NCI-H2227 treated with DMSO at 0.1 percent for 48 hours (cell line): Measurements from ENCODE around the gene NPY5R.

Experiments
- DNase-seq: peaks from one replicate; lab custom pipeline; 2025; lab: John Stamatoyannopoulos, UW

The NPY5R gene

GRCh38 chr4:163343604-163344146 lies at the start of gene NPY5R:
NPY5R (plus strand) TSS chr4:163343892; CDS start chr4:163350274, 6,382 bp downstream.
- no peak for DNase-seq

DNA sequence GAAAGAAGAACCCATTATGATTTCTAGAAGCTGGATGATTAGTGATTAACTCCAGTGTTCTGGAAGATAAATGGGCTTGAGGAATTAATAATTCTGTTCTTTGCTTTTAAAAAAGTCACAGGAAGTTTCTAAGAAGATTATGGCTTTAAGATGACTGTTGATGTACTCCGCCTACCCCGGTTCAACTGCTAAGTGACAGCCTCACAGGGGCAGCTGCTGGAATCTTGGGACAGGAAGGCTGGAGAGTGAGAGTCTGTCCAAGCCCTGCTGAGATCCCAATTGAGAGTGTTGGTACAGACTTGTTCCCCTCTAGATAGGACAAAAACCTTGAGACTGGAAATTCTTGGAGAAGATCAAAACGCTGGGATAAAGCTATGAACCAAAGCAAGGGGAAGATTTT lies 48.6 kb upstream of the NPY5R start:
- DNase-seq: no peak

DNA sequence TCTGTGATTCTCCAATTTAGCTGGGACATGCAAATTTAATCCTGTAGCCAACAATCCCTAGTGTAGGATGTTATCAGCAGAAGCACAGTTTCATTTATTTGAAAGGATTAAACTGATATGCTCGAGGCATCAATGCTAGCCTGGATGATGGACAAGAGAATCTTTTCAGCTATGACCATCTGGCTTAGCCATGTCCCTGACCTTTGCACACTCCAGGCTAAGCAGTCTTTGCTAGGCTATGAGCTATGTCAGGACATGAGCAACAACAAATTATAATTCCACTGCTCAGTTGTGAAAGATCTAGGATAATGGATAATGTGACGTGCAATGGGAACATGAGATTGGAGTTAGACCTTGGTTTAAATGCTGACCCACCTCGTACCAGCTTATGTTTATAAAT lies 43.2 kb upstream of the NPY5R start:
- DNase-seq: no peak

DNA sequence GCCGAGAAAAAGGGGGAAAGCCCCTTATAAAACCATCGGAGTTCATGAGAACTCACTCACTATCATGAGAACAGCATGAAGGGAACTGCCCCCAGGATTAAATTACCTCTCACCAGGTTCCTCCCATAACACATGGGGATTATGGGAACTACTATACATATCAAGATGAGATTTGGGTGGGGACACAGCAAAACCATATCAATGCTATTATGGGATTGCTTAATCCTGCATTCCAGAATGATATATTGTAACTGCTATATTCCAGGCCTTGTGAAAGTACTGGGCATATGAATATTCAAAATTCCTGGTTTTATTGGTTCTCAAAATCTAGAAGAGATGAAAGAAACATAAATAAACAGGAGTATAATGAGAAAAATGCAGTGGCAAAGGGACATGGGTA lies 40.6 kb upstream of the NPY5R start:
- no peak for DNase-seq

- no peak for DNase-seq
These were observed 34.2 kb upstream of the NPY5R start for GRCh38 chr4:163309466-163309865.

- no peak for DNase-seq
These were observed 26.6 kb upstream of the NPY5R start for GRCh38 chr4:163317110-163317509.

DNA sequence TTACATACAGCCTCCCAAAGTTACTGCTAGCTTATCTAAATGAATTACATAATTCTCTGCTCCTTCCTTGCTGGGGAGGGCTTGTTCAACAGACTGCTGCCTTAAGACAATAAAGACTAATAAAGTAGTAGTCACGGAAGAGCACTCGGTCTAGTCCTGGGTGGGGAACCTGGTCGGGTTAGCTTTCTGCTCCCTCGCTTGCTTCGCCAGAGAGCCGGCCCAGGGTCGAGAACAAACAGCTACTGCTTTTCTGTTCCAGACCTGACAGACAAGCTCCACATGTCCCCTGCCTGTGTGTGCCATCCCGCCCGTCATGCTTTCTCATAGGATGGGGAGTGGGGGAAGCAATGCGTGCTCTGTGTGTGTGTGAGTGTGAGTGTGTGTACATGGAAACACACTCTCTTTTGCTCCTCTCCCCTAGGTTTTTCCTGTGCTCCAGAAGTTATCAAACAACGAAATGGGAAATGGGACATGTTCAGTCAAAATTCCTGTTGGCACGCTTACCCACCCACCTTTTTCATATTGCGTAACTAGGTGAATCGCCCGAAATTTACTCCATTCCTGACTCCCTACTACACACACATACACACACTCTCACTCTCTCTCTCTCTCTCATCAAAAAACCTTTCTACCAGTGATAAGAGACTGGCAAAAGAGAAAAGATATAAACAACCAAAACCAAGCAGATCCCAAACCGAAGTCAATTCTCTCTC lies 12.6 kb upstream of the NPY5R start:
- no peak for DNase-seq

GRCh38 chr4:163331629-163332376 lies 11.9 kb upstream of the NPY5R start:
- DNase-seq: no peak

DNA sequence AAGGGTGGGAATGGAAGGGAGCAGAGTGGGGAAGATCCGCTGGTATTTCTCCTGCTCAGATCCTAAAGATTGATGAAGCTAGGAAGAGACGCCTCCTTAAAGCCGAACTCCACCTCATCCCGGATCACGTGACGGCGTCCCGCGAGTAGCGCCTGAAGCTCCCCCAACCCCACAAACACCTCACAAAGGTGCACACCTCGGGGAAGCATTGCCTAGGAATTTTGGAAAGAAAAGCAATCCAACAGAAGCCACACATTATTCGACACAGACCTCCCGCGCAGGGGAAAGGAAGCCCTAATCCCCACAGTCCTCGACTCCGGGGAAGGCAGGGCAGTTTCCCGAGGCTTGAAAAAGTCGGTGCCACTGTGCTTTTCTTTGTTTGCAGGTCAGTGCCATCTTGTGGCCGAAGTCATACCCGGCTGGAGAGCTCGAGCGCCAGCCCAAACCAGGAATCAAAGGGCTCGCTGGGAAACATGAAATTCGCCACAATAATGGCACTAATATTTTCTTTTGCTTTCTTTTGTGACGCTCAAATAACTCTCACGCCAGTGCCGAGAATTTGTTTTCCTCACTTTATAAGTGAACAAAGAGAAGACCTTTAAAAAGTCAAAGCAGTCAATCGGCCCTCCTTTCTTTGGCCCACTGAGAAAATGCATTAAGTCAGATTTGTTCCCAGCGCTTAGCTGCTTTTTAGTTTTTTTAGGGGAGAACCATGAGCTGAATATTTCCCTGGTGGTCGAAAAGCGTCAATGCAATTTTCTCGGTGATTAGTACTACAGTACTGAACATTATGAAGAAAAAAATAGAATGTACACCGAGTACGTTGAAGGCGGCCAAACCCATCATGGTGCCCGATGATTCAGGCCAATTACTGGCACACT lies 10.9 kb upstream of the NPY5R start, which contains the start of gene NPY1R:
Gene NPY1R (minus strand): TSS at position 71 of the 881 bp plus-strand sequence. CDS start 6,042 bp downstream, outside the sequence.
- peak; percentile 5 for DNase-seq

DNA sequence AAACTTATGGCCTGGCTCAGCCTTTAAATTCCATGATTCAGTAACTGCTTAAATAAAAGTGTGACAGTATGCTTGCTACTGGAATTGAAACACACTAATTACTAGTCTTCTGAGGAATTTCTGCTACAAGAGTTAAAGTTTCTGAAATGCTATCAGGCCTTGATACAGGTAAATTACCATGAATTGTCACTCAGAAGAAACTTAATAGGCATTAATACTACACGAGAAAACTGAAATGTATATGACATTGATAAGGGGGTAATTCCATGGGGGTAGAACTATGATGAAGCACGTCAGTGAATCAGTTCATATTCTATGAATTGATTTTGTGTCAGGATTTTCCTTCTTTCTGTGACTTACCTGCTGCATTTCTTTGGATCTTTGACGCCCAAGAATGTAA lies 8.3 kb upstream of the NPY5R start:
- no peak for DNase-seq

DNA sequence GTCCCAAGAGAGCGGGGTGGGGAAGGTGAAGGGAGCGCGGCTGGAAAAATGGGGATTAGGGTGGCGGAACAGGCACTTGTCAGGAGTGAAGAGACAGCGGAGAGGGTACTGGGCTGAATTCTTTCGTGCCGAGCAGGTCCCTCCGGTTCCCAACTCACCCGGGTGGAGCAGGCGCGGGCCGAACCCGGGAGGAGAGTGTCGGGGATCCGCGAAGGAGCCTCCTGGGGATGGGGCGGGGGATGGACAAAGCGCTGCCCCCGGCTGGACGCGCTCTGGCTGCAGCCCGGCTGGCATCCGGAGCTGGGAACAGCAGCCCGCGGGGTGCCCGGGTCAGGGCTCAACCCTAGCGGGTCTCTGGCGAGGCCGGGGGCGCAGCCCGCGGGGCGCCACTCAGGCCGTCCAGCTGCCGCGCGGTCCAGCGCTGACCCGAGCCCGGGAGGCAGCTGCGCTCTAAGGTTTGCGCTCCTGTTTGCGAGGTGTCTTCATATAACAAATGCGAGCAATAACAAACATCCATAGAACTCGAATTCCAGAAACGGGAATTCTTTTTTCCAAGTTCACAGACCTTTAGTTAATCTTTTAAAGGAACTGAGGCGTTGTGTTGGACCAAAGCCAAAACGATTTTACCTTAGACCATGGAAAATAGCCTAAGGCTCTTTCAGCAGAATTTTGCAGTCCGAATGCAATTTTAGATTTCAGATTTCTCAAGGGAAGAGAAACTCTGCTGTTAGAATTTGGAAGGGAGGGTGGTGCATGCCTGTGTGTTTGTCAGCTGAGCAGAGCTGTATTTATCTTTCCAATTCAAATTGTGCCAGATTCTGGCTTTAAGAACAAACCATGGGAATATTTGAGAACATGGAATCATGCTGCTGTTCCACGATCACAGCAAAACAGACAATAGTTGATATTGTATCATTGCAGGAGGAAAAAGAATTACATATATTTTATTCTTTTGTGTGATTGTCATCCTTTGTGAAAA lies 744 bp downstream of the NPY5R start:
- no peak for DNase-seq

GRCh38 chr4:163350672-163351071 lies 7.0 kb downstream of the NPY5R start:
- no peak for DNase-seq

DNA sequence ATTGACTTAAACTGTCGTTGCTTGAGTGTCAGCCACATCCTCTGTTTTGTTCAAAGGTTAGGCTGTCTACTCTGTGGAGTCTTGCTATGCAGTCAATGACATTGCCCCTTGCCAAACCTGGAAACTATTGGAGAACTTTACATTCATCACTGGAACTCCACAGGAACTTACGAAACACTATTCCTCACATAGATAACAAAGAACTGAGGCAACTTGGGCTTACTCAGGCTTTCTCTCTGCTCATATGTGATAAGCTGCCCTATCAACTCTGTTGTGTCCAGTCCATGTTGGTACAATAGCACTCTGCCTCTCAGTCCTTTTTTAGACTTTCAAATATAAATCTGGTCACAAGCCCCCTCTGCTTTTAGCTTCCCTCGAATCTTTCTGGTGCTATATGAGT lies 9.4 kb downstream of the NPY5R start:
- no peak for DNase-seq

GRCh38 chr4:163356104-163356503 lies 12.4 kb downstream of the NPY5R start:
- DNase-seq: no peak

GRCh38 chr4:163367651-163368050 lies 24.0 kb downstream of the NPY5R start:
- DNase-seq: no peak

DNA sequence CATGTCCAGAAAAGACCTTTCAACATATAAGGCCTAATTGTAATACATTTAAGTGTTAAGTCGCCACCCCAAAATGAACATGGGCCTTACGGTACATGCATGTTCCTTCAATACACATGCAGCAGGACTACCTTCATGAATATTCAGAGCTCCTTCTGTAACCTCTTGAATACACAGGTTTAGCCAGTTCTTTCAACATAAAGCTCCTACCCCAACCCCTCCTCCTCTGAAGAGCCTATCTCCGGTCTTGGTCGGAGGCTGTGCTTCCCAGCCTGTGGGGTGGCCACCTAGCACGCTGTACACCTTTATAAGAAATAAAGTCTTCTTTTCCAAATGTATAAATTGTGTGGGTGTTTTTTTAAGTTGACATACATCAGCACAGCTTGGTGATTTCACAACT lies 28.3 kb downstream of the NPY5R start:
- no peak for DNase-seq

GRCh38 chr4:163378661-163379060 lies 35.0 kb downstream of the NPY5R start:
- no peak for DNase-seq

DNA sequence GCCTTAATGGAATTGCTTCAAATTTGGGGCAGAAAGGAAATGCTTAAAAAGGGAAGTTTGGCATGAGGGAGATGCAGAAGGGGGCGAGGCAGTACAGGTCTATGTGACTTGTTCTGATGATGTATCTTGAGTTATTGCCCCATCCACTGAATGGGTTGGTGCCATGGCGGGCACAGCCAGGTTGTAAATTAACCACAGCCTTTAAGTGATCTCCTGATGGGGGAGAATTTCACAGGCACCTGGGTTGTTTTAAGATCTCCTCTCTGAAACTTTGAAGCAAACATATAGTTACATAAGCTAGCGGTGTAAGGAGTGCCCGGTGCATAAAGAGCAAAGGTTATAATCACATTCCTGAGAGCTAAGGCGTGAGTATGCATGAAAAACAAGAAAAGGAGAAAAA lies 37.0 kb downstream of the NPY5R start:
- no peak for DNase-seq

DNA sequence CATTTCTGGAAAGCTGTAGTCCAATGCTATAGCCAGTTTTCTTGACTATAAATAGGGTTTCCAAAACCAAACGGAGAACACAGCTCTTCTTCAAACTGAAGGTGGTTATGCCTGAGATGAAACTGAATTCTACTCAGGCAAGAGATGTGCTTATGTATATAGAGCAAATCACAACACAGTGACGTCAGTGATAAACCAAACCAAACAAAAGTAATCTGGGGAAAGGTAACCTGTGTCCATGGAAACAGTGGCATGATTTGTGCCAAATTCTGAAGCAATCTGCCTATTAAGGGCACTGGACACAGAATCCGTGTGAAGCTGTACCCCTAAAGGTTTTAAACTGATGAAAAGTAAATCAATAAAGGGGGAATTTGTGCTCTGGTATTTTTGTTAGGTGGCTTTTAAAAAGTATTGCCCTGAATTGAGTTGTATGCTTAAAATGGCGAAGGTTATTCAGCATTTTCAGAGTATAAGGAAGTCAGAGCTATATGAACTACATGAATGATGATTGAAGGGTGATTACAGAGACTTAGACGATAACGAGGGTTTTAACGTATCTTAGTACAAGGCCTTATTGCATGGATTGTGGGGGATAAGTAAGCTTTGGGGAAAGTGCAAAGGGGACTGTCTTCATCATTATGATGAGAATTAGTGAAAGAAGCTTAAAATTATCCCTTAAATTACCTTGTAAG lies 38.6 kb downstream of the NPY5R start:
- no peak for DNase-seq

DNA sequence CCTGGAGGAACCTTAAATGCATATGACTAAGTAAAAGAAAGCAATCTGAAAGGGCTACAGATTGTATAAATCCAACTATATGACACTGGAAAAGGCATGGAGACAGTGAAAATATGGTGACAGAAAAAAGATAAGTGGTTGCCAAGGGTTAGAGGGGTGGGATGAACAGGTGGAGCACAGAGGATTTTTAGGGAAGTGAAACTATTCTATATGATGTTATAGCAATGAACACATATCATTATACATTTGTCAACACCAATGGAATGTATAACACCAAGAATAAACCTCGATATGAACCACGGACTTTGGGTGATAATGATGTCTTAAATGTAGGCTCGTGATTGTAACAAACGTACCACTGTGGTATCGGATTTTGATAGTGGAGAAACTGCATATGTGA lies 40.7 kb downstream of the NPY5R start:
- DNase-seq: no peak
